Measurements from ENCODE around the gene OR2L8. TPM values are rescaled to one million over a fixed set of nuclear protein-coding genes. Genes with fewer than 3 reads are reported as not detected.

The OR2L8 gene, protein sequence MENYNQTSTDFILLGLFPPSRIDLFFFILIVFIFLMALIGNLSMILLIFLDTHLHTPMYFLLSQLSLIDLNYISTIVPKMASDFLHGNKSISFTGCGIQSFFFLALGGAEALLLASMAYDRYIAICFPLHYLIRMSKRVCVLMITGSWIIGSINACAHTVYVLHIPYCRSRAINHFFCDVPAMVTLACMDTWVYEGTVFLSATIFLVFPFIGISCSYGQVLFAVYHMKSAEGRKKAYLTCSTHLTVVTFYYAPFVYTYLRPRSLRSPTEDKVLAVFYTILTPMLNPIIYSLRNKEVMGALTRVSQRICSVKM
- not detected in 2 replicates for total RNA-seq

DNA sequence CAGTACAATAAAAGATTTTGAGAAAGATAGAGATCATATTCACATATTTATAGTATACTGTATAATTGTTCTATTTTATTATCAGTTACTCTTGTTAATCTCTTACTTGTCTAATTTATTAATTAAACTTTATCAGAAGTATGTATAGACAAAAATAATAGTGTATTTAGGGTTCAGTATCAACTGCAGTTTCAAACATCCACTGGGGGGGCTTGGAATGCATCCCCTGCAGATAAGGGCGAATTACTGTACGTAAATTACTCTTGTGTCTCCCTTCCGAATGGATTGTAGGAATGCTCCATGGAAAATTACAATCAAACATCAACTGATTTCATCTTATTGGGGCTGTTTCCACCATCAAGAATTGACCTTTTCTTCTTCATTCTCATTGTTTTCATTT, at the start of gene OR2L8:
Gene OR2L8, plus strand, starts transcription at position 301 of the 400 bp plus-strand sequence. Its CDS starts 0 bp downstream, at position 301.

DNA sequence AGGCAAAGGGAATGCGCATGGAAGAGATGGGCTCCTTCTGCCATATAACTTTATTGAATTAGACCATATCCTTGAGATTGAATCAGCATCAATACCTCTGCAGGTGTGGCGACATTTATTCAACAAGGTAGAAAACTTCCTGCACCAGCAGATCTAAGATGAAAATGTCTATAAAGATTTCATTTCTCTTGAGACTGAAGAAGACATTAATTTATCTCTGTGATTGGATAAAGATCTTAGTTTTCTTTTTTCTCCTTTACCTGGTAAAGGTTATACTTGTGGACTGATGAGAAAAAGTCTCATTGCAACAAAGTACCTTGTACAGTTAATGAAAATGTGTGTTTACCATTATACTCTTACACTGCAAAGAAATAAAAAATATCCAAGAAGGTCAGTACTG, 28.7 kb upstream of the OR2L8 start, which contains the start of gene OR2T8:
Gene OR2T8, plus strand, starts transcription at position 301 of the 400 bp plus-strand sequence. CDS start 766 bp downstream, outside the sequence.

DNA sequence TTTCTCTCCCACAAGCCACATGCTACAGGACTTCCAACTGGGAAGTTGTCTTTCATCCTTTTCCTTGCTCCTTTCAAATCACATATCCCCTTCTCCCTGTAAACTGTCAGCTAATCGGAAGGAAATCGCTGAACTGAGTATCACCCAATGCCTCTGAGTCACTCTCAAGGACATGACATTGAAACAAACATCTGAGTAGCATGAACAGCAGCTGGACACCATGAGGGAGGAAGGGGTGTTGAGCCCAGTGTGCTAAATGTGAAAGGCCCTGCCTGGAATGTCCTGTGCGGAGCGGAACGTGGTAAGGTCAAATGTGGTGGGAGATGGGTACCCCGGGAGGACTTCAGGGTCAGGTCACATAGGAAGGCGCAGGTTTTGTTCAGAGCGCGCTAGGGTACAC, 23.8 kb upstream of the OR2L8 start, which contains the start of gene OR2AJ1:
Gene OR2AJ1, plus strand, starts transcription at position 22 of the 400 bp plus-strand sequence. CDS start 8,880 bp downstream, outside the sequence.

DNA sequence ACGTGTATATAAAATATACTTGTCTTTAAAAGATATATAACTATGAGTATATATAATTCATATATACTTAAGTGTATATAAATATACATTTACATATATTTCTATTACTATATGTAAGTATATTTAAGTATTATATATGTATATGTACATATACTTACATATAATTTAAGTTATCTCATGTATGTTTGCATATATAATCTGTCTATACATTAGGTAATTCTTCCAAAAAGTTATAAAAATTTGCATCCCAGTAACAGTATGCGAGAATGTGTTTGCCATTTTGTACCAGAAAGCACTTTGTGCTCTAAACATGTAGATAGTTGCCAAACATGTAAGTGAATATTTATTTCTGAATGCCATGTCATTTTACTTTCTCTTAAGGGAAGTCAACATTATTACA, 16.3 kb downstream of the OR2L8 start, which contains the start of gene OR2AK2:
Gene OR2AK2, plus strand, starts transcription at position 301 of the 400 bp plus-strand sequence. CDS start 144 bp downstream, outside the sequence.

Other genes with a start within 250 kb of the OR2L8 start
- not detected in 2 replicates for gene OR6F1, start 232.2 kb upstream of the OR2L8 start, total RNA-seq
- not detected in 2 replicates for gene OR14K1, start 210.2 kb upstream of the OR2L8 start, total RNA-seq
- not detected in 2 replicates for gene OR14A2, start 200.7 kb upstream of the OR2L8 start, total RNA-seq
- not detected in 2 replicates for gene OR1C1, start 188.3 kb upstream of the OR2L8 start, total RNA-seq
- not detected in 2 replicates for gene OR14A16, start 124.7 kb upstream of the OR2L8 start, total RNA-seq
- gene OR11L1, start 107.0 kb upstream of the OR2L8 start, total RNA-seq, result not detected in 2 replicates
- gene TRIM58, start 91.7 kb upstream of the OR2L8 start, total RNA-seq, result under 0.01 TPM in 1 of 2 replicates, not detected in the other
- not detected in 2 replicates for gene OR2W3, start 53.3 kb upstream of the OR2L8 start, total RNA-seq
- gene OR2T8, start 28.6 kb upstream of the OR2L8 start, total RNA-seq, result not detected in 2 replicates
- gene OR2AJ1, start 24.0 kb upstream of the OR2L8 start, total RNA-seq, result not detected in 2 replicates
- gene OR2AK2, start 16.4 kb downstream of the OR2L8 start, total RNA-seq, result not detected in 2 replicates
- gene OR2L5, start 64.8 kb downstream of the OR2L8 start, total RNA-seq, result not detected in 2 replicates
- not detected in 2 replicates for gene OR2L2, start 81.2 kb downstream of the OR2L8 start, total RNA-seq
- not detected in 2 replicates for gene OR2L3, start 98.0 kb downstream of the OR2L8 start, total RNA-seq
- gene OR2L13, start 146.3 kb downstream of the OR2L8 start, total RNA-seq, result not detected in 2 replicates
- not detected in 2 replicates for gene OR2M5, start 196.3 kb downstream of the OR2L8 start, total RNA-seq
- not detected in 2 replicates for gene OR2M2, start 226.0 kb downstream of the OR2L8 start, total RNA-seq
- not detected in 2 replicates for gene OR2M3, start 248.4 kb downstream of the OR2L8 start, total RNA-seq

Data from nasal cavity respiratory epithelium epithelial cell of viscerocranial mucosa (primary cell).